Neural progenitor cell (in vitro differentiated cells): Measurements from ENCODE around the gene PARP14. TPM values are rescaled to one million over a fixed set of nuclear protein-coding genes. Genes with fewer than 3 reads are reported as not detected.

Experiments used
- DNase-seq: peaks from one replicate; pipeline ENCODE4 v3.0.0-alpha.2; 2016; ENCODE audit warnings: low spot score
- H2AFZ ChIP-seq: fragments of 200-600 bp; sonication (generic); replicated peaks from 2 replicates; pipeline ENCODE4 v1.6.1; 2016; ENCODE audit warnings: antibody characterized with exemption
- H3F3A ChIP-seq: fragments of 200-600 bp; sonication (generic); 2 replicates; pipeline ENCODE4 v1.6.1; 2016; ENCODE audit warnings: antibody characterized with exemption, low read depth
- H3K27ac ChIP-seq: fragments of 200-600 bp; sonication (generic); 2 replicates; pipeline ENCODE4 v1.5.1; 2016; ENCODE audit warnings: mild to moderate bottlenecking
- H3K27me3 ChIP-seq: fragments of 200-600 bp; sonication (generic); 2 replicates; pipeline ENCODE4 v1.6.1; 2016; ENCODE audit warnings: mild to moderate bottlenecking, moderate library complexity
- H3K36me3 ChIP-seq: fragments of 200-600 bp; sonication (generic); 2 replicates; pipeline ENCODE4 v1.5.1; 2016
- H3K4me1 ChIP-seq: fragments of 200-600 bp; sonication (generic); 2 replicates; pipeline ENCODE4 v1.6.1; 2016; ENCODE audit warnings: mixed run types
- H3K4me2 ChIP-seq: fragments of 200-600 bp; sonication (generic); 2 replicates; pipeline ENCODE4 v1.6.1; 2016
- H3K4me3 ChIP-seq: fragments of 200-600 bp; sonication (generic); 2 replicates; pipeline ENCODE4 v1.5.1; 2016
- H3K79me2 ChIP-seq: fragments of 200-600 bp; sonication (generic); 2 replicates; pipeline ENCODE4 v1.6.1; 2016; ENCODE audit warnings: low read depth
- H3K9ac ChIP-seq: fragments of 200-600 bp; sonication (generic); 2 replicates; pipeline ENCODE4 v1.6.1; 2016
- H3K9me3 ChIP-seq: fragments of 200-600 bp; sonication (generic); 2 replicates; pipeline ENCODE4 v1.5.1; 2016; ENCODE audit warnings: low read depth
- H4K20me1 ChIP-seq: fragments of 200-600 bp; sonication (generic); 2 replicates; pipeline ENCODE4 v1.6.1; 2016; ENCODE audit warnings: low read depth
- H3K27ac Mint-ChIP-seq: 3 replicates; pipeline ENCODE4 v1.8.0; 2021; ENCODE audit warnings: mixed read lengths
- H3K27me3 Mint-ChIP-seq: 2 replicates; pipeline ENCODE4 v1.8.0; 2022; ENCODE audit warnings: low read depth, mild to moderate bottlenecking, inconsistent platforms, moderate library complexity, mixed read lengths; ENCODE audit not compliant: insufficient read depth
- H3K36me3 Mint-ChIP-seq: 3 replicates; pipeline ENCODE4 v1.8.0; 2021; ENCODE audit warnings: mixed read lengths
- H3K4me1 Mint-ChIP-seq: 3 replicates; pipeline ENCODE4 v1.8.0; 2021; ENCODE audit warnings: mixed read lengths
- H3K4me3 Mint-ChIP-seq: 3 replicates; pipeline ENCODE4 v1.8.0; 2021; ENCODE audit warnings: mild to moderate bottlenecking, moderate library complexity, mixed read lengths
- H3K9me3 Mint-ChIP-seq: 3 replicates; pipeline ENCODE4 v1.8.0; 2020; ENCODE audit warnings: mixed read lengths
- CTCF ChIP-seq: fragments of 200-600 bp; sonication (generic); IDR thresholded peaks from 2 replicates; pipeline ENCODE4 v1.5.1; 2017; ENCODE audit warnings: antibody characterized with exemption, mild to moderate bottlenecking
- EZH2 ChIP-seq: fragments of 200-600 bp; sonication (generic); IDR thresholded peaks from 2 replicates; pipeline ENCODE4 v1.6.1; 2017; ENCODE audit warnings: antibody characterized with exemption, mild to moderate bottlenecking, moderate library complexity
- EZH2phosphoT487 ChIP-seq: fragments of 200-600 bp; sonication (generic); IDR thresholded peaks from 2 replicates; pipeline ENCODE4 v1.6.1; 2017; ENCODE audit warnings: antibody characterized with exemption
- total RNA-seq: library from RNA; depleted of rRNA; stranded (reverse); fragments of >200 nt; gene quantifications from 2 replicates; pipeline ENCODE4 v1.2.3, GENCODE V29; 2015; ENCODE audit warnings: low replicate concordance

Gene PARP14
- total RNA-seq, 1 donor from 2014 or later = 6.1 TPM

DNA sequence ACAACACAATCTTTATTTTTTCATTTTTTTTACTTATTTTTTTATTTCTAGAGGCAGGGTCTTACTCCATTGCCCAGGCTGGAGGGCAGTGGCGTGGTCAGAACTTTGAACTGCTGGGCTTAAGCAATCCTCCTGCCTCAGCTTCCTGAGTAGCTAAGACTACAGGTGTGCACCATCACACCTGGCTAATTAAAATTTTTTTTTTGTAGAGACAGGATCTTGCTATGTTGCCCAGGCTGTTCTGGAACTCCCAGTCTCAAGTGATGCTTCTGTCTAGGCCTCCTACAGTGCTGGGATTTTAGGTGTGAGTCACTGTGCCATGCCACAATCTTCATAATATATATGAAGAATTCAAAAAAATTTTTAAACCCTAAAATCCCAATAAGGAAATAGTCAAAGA, 92.2 kb downstream of the PARP14 start:
- Histone ChIP-seq H3K79me2 (no peaks in the 10 kb centered on the region), H3K9me3 (no peaks in the 10 kb centered on the region), H3K4me2 (no peak overlapping the region), H3K36me3 (no peaks in the 10 kb centered on the region), H3K27me3 (no peaks in the 10 kb centered on the region), H3F3A (peaks cover 4% of the 10 kb centered on the region), H3K4me1 (no peaks in the 10 kb centered on the region), H3K4me3 (no peak overlapping the region), H4K20me1 (no peaks in the 10 kb centered on the region), H3K9ac (no peak overlapping the region), H3K27ac (no peak overlapping the region), H2AFZ (no peak overlapping the region)
- DNase-seq = no peak
- Mint-ChIP-seq H3K9me3 (no peaks in the 10 kb centered on the region), H3K4me3 (no peak overlapping the region), H3K4me1 (no peaks in the 10 kb centered on the region), H3K36me3 (peaks cover 2% of the 10 kb centered on the region), H3K27ac (no peak overlapping the region), H3K27me3 (no peaks in the 10 kb centered on the region)
- no peak for TF ChIP-seq EZH2
- TF ChIP-seq EZH2phosphoT487 = no peak
- no peak for TF ChIP-seq CTCF

DNA sequence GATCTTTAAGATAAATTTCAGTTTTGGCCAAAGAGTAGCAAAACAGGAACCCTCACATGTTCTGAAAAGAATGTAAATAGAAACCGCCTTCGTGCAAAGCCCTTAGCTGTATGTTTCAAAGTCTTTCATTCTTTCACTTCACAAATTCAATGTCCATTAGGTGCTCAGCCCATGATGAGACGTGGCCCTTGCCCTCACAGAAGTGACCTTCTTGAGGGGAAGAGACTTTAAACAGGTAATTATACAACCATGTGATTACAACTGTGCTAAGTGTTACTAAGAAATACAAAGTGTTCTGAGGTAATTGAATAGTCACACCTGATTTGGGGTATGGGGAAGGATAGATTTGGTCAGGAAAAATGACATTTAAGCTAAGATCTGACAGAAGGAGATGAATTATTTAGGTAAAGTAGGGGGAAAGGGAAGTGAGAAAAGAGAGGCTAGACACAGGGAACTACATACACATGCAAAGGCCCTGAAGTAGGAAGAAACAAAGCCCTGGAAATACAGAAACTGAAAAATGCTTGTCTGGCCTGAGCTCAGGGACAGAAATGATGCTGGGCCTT, 93.4 kb downstream of the PARP14 start:
- H3K4me3 Mint-ChIP-seq = no peak overlapping the region

DNA sequence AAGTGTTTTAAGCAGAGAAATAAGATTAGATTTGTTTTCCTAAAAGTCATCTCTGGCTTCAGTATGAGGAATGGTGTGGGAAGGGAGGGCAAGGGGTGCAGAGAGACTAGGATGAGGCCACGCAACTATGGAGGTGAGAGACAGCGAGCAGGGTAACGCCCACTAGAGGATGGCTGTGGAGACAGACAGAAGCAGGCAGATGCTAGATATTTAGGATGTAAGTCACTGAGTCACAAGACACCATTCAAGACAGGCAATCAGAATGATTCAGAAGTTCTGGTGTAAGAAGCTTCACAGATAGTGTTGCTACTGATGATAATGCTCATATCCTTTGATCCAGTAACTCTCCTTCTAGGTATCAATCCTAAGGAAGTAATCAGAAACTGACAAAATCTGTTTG, 93.9 kb downstream of the PARP14 start:
- H3K27me3 Mint-ChIP-seq = no peaks in the 10 kb centered on the region
- no peaks in the 10 kb centered on the region for H3K9me3 Mint-ChIP-seq
- Histone ChIP-seq H3K9ac (no peak overlapping the region), H3K4me1 (no peaks in the 10 kb centered on the region), H3K9me3 (no peaks in the 10 kb centered on the region), H3K27ac (no peak overlapping the region), H3F3A (peaks cover 4% of the 10 kb centered on the region), H3K79me2 (no peaks in the 10 kb centered on the region), H2AFZ (no peak overlapping the region), H3K36me3 (no peaks in the 10 kb centered on the region), H3K4me2 (no peak overlapping the region), H3K27me3 (no peaks in the 10 kb centered on the region), H4K20me1 (no peaks in the 10 kb centered on the region), H3K4me3 (no peak overlapping the region)
- no peak overlapping the region for H3K4me3 Mint-ChIP-seq
- DNase-seq = no peak
- H3K36me3 Mint-ChIP-seq = peaks cover 2% of the 10 kb centered on the region
- TF ChIP-seq CTCF = peak; percentile 17
- no peak for TF ChIP-seq EZH2phosphoT487
- no peaks in the 10 kb centered on the region for H3K4me1 Mint-ChIP-seq
- no peak overlapping the region for H3K27ac Mint-ChIP-seq

More for the DNA sequence above, 93.4 kb downstream of the PARP14 start:
- Mint-ChIP-seq H3K27me3 (no peaks in the 10 kb centered on the region), H3K4me1 (no peaks in the 10 kb centered on the region), H3K36me3 (peaks cover 2% of the 10 kb centered on the region), H3K27ac (no peak overlapping the region), H3K9me3 (no peaks in the 10 kb centered on the region)
- Histone ChIP-seq H2AFZ (no peak overlapping the region), H3K27ac (no peak overlapping the region), H3K9me3 (no peaks in the 10 kb centered on the region), H4K20me1 (no peaks in the 10 kb centered on the region), H3K27me3 (no peaks in the 10 kb centered on the region), H3K79me2 (no peaks in the 10 kb centered on the region), H3K9ac (no peak overlapping the region), H3K4me1 (no peaks in the 10 kb centered on the region), H3F3A (peaks cover 4% of the 10 kb centered on the region), H3K4me3 (no peak overlapping the region), H3K4me2 (no peak overlapping the region), H3K36me3 (no peaks in the 10 kb centered on the region)
- DNase-seq = no peak
- no peak for TF ChIP-seq CTCF
- TF ChIP-seq EZH2 = no peak
- no peak for TF ChIP-seq EZH2phosphoT487
